ENCODE measurements around the gene FOXR1. TPM values are rescaled to one million over a fixed set of nuclear protein-coding genes. Genes with fewer than 3 reads are reported as not detected.

Gene FOXR1
- total and polyA plus RNA-seq, 8 donors: not detected

GRCh38 chr11:118996926-118997626 is 25.5 kb downstream of the FOXR1 start:
- Histone ChIP-seq H3K9me3 (no peaks in the 10 kb centered on the region), H3K4me3 (peak overlapping the region; percentile 68 to 85 (median 80)), H3K27me3 (no peaks in the 10 kb centered on the region), H3K4me1 (peaks cover 20 to 43% (median 32%) of the 10 kb centered on the region in 4 donors), H3K27ac (peak overlapping the region in 4 of 5 donors; percentile 87 to 92 (median 90)), H3K36me3 (peaks cover 12 to 29% (median 27%) of the 10 kb centered on the region in 4 donors)
- peak in 1 of 2 donors; percentile 42 for DNase-seq
- WGBS, 5 donors: 16 to 30% (median 24%) methylated on average over 21 to 22 of the region's 22 CpGs
- intact Hi-C loops (cut with DNase I; ENCODE audit: low total_unique reads): no loop called here
- TF ChIP-seq POLR2A (IDR thresholded peaks at IDR 0.05) (no peak), EP300 (IDR thresholded peaks at IDR 0.05) (no peak), POLR2AphosphoS5 (IDR thresholded peaks at IDR 0.05) (no peak), CTCF (IDR thresholded peaks at IDR 0.05) (no peak)

- WGBS, 5 donors: 0 to 1% (median 1%) methylated on average over 15 to 54 of the region's 54 CpGs
- Histone ChIP-seq H3K27ac (peak within 1 kb of the TSS; percentile 77 to 92 (median 88)), H3K36me3 (peaks cover 16 to 36% (median 35%) of the 10 kb centered on the region in 4 donors), H3K4me3 (peak within 1 kb of the TSS; percentile 68 to 85 (median 80)), H3K9me3 (no peaks in the 10 kb centered on the region), H3K4me1 (peaks cover 20 to 43% (median 32%) of the 10 kb centered on the region in 4 donors), H3K27me3 (no peaks in the 10 kb centered on the region)
- TF ChIP-seq POLR2AphosphoS5 (IDR thresholded peaks at IDR 0.05): peak; percentile 70 to 91 (median 80)
- no peak for TF ChIP-seq CTCF (IDR thresholded peaks at IDR 0.05)
- intact Hi-C loops (cut with DNase I; ENCODE audit: low total_unique reads): no loop called here
- DNase-seq: peak; percentile 96 to 97
Measured at GRCh38 chr11:118997627-118998387, 26.2 kb downstream of the FOXR1 start, which contains the start of gene CENATAC. TSS of gene CENATAC (plus strand) at chr11:118998138. CDS start at chr11:118998198, 60 bp downstream.

GRCh38 chr11:118998388-118998717 is 26.8 kb downstream of the FOXR1 start:
- peak overlapping the region; percentile 68 to 85 (median 80) for H3K4me3 ChIP-seq
- peaks cover 20 to 43% (median 32%) of the 10 kb centered on the region in 4 donors for H3K4me1 ChIP-seq
- H3K27ac ChIP-seq: peak overlapping the region; percentile 77 to 92 (median 88)
- WGBS, 5 donors: 1 to 3% (median 1%) methylated on average over 6 to 19 of the region's 19 CpGs
- no peak for DNase-seq
- no peaks in the 10 kb centered on the region for H3K9me3 ChIP-seq
- TF ChIP-seq POLR2AphosphoS5 (IDR thresholded peaks at IDR 0.05) (no peak), CTCF (IDR thresholded peaks at IDR 0.05) (no peak), EP300 (IDR thresholded peaks at IDR 0.05) (no peak), POLR2A (IDR thresholded peaks at IDR 0.05) (no peak)
- H3K36me3 ChIP-seq: peaks cover 16 to 41% (median 40%) of the 10 kb centered on the region in 4 donors
- H3K27me3 ChIP-seq: no peaks in the 10 kb centered on the region
- intact Hi-C loops (cut with DNase I; ENCODE audit: low total_unique reads): no loop called here

GRCh38 chr11:118998822-118999221 is 27.3 kb downstream of the FOXR1 start:
- Histone ChIP-seq H3K4me3 (peak overlapping the region; percentile 68 to 85 (median 80)), H3K4me1 (peaks cover 20 to 43% (median 32%) of the 10 kb centered on the region in 4 donors), H3K9me3 (no peaks in the 10 kb centered on the region), H3K27ac (peak overlapping the region; percentile 77 to 92 (median 88)), H3K36me3 (peaks cover 16 to 46% (median 45%) of the 10 kb centered on the region in 4 donors), H3K27me3 (no peaks in the 10 kb centered on the region)
- WGBS, 5 donors: 23 to 40% (median 33%) methylated on average over 6 of the region's 6 CpGs
- TF ChIP-seq CTCF (IDR thresholded peaks at IDR 0.05) (no peak), EP300 (IDR thresholded peaks at IDR 0.05) (no peak), POLR2AphosphoS5 (IDR thresholded peaks at IDR 0.05) (peak in 1 of 3 donors; percentile 20)
- intact Hi-C loops (cut with DNase I; ENCODE audit: low total_unique reads): no loop called here
- peak; percentile 35 to 61 for DNase-seq

Data from stomach (tissue), 9 donors.